EH (cell line): Measurements from ENCODE around the gene PDGFRB.
A peak's percentile ranks its signal among the peaks of the same experiment; 100 is the strongest.
"Not testable (repeated sequence)": the region's sequence is repeated elsewhere in the genome, so short reads cannot be mapped to it uniquely, and the experiment has no call there.

Experiments
- DNase-seq: peaks from one replicate; pipeline ENCODE4 v3.0.0-alpha.2; 2015; ENCODE audit warnings: low read depth

The PDGFRB gene

DNA sequence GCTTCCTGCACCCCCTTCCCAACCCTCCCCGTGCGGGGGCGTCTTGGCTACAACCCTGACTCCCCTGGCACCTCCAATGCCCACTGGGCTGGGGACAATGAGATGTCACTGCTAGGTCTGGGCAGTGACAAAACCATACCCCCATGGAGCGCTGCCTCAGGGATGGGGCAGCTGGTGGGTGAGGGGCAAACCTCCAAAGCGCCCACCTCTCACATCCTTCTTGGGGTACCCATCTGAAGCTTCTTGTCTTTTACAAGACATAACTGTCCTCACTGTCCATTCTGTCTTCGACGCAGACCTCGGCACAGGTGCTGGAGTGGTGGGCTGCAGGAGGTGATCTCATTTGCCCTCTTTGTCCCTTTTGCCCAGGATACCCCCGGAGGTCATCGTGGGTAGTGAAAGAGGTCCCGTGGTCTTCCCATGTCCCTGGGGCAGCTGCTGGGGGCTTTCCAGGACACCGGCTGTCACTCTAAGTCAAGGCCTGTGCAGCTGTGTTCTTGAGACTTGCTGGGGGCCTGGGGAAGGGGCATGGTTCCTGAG lies 41.5 kb downstream of the PDGFRB start:
- DNase-seq: peak; percentile 10

DNA sequence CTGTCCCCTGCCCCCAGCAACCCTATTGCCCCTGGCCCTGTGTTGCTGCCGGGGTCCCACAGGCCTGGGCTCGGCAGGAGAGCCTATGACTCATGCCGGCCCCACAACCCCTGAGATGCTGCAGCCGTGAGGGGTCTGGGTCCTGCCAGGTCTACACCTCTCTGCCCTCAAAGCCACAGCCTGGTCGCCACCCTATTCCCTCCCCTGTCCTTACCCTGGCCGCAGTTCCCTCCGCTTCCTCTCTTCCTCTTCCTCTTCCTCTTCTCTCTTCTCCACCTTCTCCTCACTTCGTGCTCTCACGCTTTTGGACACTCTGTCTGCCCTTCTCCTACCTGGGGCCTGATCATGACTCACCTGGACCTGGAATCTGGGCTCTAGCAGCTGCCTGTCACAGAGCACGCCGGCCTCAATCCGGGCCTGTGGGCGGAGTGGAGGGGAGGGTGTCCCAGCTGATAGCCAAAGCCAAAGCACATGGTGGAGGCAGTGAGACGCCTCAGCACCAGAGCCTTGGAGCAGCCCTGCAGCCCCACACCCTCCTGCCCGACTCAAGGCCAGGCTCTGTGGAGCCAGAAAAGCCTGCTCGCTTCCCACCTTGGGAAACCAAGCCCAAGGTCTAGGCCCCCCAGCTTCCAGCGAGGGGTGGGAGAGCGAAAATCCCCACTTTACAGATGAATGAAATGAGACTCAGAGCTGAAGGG lies 42.4 kb downstream of the PDGFRB start:
- peak; percentile 52 for DNase-seq

DNA sequence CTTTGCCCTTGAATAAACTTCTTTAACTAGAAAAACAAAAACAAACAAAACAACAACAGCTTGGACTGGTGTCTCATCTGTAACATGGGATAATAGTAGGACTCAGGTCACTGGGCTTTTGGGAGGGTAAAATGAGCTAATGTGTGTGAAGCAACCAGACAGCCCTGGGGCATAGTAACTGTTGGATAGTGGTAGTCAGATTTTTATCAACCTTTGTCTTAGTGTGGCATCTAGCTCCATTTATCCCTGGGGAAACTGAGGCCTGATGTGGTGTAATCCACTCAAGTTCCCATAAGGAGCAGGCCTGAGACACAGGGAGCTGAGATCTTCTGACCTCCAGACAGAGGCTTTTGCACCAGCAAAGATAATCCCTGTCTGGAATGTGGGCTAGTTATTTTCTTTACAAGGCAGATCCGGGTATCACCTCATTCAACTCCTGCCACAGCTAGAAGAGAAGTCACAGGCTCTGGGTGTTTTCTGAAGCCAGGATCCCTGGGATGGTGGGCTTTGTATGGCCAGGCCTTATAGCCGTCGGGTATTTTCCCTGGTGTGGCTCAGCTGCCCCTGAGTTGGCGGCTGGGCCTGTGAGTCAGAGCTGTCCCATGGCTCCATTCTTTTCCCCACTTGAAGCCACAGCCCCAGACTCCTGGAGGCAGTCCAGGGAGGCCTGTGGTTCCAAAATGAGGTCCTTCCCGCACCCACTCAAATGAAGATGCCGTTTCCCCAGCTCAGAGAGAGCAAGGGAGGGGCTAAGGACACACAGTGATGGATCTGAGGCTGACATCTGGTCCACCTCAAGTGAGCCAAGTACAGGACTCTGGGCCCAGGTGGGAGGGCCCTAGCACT lies 43.2 kb downstream of the PDGFRB start:
- peak; percentile 98 for DNase-seq

DNA sequence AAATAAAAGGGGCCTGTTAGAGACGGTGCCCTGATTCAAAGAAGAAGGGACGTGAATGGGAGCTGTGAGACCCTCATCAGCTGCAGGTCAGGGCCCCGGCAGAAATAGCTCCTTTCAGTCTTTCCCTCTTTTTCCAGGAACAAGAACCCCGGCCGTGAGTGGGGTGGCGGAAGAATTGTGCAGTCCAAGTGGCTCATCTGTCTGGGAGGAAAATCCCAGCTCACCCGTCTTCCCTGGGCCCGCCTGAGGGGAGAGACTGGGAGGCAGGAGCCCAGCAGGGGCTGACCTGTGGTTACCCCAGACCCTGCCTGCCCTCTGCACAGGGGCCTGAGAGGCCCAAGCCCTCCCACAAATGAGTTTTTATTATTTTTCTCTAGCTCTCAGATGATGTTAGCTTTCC lies 44.5 kb downstream of the PDGFRB start:
- peak; percentile 6 for DNase-seq

DNA sequence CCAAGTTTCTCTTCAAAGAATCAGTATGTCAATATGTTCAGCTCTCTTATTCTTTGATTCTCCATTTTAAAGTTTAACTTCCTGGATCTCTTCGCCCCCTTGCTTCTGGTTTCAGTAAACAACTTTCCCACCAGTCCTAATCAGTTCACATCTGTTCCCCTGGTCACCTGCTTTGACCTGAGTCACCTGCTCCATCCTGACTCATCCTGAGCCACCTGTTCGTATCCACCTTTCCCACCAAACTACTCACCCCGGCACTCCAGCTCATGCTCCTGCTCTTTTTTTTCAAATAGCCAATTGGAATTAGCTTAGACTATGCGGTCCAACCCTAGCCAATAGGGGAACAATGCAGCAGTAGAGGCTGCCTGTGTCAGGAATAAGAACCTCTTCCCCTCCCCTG lies 45.7 kb downstream of the PDGFRB start:
- DNase-seq: peak; percentile 6

DNA sequence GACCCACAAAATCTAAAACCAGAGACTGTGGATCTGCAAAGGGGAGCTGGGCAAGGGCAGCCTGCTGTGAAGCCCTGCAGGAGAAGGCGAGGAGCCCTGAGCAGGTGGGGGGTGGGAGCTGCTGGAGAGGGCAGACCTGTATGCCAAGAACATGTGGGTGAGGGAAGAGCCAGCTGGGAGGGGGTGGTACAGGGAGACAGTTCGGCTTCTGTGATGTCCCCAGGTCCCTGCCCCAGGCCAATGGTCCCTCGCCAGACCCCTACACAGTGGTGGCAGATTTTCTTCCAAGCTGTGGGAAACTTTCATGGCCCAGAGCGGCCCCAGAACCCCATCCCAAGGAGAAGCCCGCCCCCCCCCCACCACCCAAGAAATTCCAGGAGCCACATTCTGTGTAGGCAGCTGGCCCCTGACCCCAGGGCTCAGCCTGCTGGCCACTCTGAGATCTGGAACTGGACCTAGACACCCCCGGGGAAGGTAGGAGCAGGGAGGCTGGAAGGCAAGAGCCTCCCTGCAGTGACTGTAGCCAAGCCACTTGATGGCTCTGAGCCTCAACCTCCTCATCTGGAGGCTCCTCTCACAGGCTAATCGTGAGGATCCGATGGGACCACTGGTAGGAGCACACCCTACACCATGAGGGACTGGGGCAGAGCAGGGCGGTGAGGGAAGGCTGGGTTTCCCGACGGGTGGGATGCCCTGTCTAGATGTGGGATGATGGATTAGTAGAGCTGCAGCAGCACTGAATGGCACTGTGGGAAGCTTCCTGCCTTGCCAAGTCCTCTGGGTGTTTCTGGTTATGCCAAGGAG lies 46.7 kb downstream of the PDGFRB start:
- DNase-seq: peak; percentile 8

DNA sequence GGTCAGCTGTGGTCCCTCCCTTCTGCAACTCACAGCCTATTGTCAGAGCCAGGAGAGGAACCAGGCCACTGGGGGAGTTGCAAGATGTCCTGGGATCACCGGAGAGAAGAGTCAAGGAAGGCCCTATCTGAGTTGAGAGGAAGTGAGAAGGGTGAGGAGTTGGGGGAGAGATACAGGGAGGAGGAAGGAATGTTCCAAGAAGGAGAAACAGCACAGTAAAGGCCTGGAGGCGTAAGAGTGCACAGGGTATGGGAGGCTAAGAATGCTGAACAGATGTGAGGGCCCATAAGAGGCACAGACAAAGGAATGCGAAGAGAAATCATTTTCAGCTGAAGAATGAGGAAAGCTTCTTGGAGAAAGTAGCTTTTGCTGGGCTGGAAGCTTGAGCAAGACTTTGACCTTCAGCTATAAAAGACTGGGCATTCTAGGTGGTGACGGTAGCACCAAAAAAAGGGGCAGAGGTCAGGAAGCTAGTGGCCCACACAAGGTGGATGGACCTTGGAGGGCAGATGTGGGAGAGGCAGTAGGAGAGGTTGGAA lies 47.7 kb downstream of the PDGFRB start:
- DNase-seq: peak; percentile 95

DNA sequence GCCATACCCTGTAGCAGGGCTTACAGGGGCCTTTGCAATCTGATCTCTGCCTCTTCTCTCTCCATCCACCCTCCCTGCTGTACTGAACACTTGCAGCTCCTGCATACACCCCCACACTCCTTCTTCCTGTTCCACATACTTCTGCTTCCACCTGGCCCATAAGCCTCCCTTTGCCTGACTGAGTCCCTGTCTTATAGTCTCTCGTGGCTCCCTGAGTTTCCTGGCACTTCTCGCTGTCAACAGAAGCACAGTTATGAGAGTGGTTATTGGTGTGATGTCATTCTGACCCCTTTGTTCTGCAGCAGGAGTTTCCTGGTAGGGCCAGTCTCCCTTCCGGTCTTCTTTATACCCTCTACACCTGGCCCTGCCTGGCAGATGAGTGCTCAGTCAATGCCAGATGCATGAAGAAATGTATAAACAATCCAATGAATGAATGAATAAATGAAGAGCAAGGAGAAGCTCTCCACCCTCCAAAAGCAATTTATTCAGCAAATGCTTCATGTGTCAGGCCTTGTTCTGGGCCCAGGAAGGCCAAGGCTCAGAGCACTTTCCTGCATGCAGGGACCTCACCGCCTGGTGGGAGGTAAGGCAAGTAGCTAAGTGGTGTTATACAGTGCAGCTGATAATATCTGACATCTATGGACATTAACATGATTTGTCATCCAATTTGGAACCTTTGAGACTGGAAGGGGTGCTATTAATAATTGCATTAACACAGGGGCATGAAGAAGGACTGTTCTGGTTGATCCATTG lies 48.8 kb downstream of the PDGFRB start:
- DNase-seq: peak; percentile 12

DNA sequence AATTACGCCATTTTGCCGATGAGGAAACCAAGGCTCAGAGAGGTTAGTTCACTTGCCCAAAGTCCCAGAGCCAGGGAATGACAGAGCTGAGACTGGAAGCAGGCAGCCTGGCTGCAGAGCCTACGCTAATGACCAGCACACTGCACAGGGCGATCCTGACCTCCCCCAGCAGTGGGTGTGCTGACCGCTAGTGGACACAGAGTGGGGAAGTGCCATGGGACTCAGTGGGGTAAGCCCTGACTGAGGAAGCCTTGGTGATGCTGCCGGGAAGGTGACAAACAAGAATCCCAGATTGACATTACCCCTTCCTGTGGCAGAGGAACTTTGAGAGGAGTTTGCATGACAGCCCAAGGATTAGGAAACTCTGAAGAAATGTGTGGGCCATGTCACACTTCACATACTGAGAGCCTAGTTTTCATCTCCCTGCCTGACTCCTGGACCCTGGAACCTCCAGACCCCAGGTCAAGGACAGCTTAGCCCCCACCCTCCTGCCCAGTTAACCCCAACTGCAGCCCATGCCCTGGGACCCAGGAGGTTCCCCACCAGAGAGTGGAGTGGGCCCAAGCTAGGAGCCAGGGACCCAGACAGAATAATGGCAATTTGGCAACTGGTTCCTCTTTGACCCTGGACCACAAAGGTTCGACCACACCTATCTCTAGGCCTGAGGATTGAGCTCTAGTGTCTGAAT lies 49.6 kb downstream of the PDGFRB start:
- DNase-seq: peak; percentile 3

DNA sequence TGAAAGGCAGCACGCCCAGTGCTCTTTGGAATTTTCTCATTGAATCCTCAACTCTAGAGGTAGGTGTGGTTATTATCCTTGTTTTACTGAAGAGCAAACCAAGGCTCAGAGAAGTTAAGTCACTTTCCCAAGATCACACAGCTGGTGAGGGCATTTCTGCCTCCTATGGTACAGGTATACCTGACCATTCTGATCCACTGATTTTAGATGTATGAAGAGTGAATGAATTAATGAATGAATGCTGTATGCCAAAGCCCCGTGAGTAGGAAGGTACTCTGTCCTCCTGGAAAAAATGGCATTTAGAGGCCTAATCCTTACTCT lies 51.1 kb downstream of the PDGFRB start:
- DNase-seq: no peak

DNA sequence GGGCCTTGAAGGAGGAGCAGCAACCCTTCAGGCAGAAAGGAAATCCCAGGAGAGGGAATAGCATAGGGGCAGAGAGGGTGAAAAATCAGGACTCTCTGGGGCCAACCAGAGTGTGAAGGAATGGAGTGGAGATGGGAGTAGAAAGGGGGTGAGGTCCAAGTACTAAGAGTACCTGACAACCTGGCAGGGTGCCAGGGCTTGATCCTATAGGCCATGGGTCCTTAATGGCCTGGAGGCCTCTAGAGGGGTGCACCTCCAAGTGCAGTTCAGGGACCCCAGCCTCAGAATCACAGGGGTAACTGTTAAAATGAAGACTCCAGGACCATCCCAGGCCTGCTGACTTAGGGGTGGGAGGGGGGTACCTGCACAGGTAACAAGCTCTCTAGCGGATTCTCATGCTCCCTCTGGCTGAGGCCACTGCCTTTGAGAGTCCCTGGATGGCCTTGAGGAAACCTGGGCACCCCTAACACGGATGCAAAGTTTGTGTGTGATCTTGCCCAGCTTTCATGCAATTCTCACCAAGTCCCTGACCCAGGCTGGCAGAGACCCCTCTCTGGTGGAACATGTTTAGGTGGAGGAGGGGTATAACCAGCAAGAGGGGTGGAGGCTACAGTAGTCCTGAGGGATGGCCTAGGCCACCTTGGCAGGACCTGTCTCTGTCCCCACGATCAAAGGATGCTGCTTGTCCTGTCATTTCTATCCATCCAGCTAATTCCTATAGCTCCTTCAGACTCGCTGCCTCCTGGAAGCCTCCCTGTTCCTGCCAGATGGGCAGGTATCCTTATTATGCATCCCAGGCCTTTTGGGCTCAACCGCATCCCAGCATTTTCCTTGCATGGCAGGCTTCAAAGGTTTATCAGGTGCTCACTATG lies 51.7 kb downstream of the PDGFRB start:
- DNase-seq: no peak

DNA sequence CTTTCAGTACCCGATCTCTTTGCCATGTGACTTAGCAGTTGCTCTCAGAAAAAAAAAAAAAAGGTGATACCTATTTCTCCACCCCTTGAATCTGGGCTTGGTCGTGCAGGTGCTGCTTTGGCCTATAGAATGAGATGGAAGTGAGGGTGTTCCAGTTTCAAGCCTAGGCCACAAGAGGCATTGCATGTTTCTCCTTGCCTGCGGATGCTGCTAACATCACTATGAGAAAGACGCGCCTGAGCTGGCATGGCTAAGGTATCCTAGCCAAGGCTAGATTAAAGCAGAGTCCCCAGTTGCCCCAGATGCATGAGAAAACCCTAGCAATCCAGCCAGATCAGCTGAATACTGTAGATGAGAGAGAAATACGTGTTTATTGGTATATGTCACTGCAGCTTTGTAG lies 54.6 kb downstream of the PDGFRB start:
- DNase-seq: no peak

DNA sequence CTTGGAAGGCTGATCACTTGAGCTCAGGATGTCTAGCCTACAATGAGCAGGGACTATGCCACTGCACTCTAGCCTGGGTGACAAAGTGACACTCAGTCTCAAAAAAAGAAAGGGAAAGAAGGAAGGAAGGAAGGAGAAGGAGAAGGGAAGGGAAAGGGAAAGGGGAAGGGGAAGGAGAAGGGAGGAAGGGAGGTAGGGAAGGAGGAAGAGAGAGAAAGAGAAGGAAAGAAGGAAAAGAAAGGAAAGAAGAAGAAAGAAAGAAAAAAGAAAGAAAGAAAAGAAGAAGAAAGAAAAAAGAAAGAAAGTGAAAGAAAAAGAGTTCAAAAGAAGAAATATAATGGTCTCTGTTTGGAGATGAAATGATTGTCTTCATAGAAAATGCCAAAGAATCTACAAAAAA lies 58.5 kb downstream of the PDGFRB start:
- no peak for DNase-seq

DNA sequence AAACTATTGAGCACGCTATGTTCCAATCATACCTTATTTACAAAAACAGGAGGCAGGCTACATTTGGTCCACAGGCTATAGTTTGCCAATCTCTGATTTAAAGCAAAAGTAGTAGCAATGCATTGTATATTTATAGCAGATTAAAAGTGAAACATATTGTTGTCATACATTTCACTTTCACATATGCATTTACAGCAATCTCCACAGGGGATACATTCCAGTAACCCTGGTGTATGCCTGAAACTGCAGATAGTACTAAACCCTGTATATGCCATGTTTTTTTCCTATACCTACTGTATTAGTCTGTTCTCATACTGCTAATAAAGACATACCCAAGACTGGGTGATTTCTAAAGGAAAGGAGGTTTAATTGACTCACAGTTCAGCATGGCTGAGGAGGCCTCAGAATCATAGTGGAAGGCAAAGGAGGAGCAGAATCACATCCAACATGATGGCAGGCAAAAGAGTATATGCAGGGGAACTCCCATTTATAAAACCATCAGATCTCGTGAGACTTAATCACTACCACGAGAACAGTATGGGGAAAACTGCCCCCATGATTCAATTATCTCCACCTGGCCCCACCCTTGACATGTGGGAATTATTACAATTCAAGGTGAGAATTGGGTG lies 63.4 kb downstream of the PDGFRB start:
- DNase-seq: no peak

DNA sequence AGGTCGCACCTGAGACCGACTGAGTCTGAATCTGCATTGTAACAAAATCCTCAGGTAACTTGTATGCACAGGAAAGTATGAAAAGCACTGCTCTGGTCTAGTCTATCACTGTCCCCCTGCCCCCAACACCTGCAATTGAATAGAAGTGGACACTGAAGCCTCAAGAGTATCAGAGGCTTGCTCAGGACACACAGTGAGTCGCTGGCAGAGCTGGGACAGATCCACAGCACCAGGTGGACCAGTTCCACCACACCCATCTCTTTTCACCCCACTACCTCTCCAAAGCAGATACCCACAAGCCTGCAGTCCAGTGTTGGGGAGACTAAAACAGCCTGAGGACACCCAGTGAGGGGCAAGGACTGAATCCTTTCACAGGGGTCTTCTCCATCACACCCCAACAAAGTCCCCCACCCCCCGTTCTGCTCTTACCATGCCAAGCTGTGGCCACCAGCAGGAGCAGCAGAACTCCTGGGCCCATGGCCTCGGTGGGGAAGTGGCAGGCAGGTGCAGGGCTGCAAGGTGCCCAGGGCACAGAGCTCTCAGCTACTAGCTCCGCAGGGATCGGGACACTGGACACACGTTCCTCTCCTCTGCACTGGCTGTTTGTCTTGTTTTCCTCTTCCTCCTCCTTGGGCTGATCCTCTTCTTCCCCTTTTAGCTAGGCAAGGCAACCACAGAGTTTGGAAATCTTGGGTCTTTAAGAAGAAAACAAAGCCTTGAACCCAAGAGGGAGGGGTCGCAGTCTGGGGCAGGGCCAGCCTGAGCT lies 69.5 kb downstream of the PDGFRB start, which contains the start of gene CSF1R:
Gene CSF1R, minus strand, starts transcription at position 605 of the 766 bp plus-strand sequence. Its CDS starts 127 bp downstream, at position 478.
- DNase-seq: no peak

DNA sequence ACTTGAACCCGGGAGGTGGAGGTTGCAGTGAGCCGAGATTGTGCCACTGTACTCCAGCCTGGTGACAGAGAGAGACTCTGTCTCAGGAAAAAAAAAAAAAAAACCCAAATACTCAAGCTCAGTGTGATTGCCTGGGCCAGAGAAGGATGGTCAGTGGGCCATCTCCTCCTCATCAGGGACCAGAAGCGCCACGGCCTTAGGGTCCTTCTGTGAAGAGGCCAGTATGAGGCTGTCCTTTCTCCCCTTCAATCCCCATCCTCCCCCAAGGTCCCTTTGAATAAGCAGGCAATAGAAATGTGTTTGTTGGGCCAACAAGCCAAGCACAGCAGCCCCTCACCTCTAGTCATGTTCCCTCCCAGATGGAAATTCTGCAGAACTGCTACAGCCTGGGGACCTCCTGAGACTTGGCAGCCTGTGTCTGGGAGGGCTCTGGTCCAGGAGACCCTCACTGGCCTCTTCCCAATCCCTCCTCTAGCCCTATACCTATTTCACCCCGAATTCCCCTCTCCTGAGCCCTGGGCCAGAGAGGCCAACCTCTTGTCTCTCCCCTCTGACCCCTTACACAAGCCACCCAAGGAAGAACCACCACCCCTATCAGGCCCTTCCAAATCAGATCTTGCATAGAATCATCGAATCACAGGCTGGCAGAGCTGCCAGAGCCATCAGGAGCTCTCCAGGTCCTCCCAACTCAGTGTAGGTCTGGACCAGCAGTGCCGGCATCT lies 70.3 kb downstream of the PDGFRB start:
- DNase-seq: no peak

DNA sequence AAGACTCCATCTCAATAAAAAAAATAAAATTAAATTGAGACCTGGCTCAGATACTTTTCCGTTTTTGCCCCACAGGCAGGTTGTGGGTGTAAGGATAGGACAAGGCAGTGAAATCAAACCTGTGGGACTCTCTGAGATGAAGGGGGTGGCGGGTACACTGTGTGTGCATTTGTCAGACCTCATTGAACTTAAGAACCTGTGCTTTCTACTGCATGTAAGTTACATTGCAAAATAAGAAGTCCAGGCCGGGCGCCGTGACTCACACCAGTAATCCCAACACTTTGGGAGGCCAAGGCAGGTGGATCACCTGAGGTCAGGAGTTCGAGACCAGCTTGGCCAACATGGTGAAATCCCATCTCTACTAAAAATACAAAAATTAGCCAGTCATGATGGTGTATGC lies 70.9 kb downstream of the PDGFRB start:
- DNase-seq: not testable (repeated sequence)

DNA sequence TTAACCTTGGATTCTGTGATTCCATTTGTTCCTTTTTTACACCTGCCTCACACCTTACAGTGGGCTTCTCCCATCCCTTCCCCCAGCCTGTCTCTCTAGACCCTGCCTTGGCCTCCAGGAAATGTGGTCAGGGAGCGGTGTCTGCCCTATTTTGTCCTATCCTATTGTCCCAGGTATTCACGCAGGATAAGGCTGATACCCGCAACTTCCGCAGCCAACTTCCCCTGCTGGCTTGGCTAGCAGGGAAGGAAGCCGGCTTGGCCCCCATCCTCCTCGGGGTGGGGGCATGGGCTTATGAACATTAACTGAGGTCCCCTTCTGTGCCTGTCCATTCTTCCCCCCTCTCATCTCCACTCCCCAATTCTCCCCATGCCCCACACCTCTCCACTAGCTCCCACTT lies 72.8 kb downstream of the PDGFRB start:
- no peak for DNase-seq
